Activated CD8-positive, alpha-beta memory T cell treated with anti-CD3 and anti-CD28 coated beads for 4 hours (primary cell): ENCODE measurements around the gene CADPS2.

Experiments
- DNase-seq, 2 donors: peaks; one replicate each; pipeline ENCODE4 v3.0.0-alpha.2; 2020; ENCODE audit warnings: low read depth in 2 of 2

CADPS2 gene

GRCh38 chr7:122453432-122453831 lies 432.8 kb downstream of the CADPS2 start:
- DNase-seq: no peak

GRCh38 chr7:122448893-122449589 lies 437.2 kb downstream of the CADPS2 start:
- DNase-seq: no peak

GRCh38 chr7:122442929-122443328 lies 443.3 kb downstream of the CADPS2 start:
- no peak for DNase-seq

GRCh38 chr7:122438492-122438891 lies 447.8 kb downstream of the CADPS2 start:
- no peak for DNase-seq

- no peak for DNase-seq
These were observed 448.3 kb downstream of the CADPS2 start for GRCh38 chr7:122438006-122438405.

GRCh38 chr7:122433765-122434164 lies 452.5 kb downstream of the CADPS2 start:
- no peak for DNase-seq

- no peak for DNase-seq
These were observed 455.6 kb downstream of the CADPS2 start for GRCh38 chr7:122430710-122431109.

- no peak for DNase-seq
These were observed 456.3 kb downstream of the CADPS2 start for GRCh38 chr7:122429926-122430325.

- DNase-seq: no peak
These were observed 460.5 kb downstream of the CADPS2 start for GRCh38 chr7:122425731-122426130.

- DNase-seq: no peak
These were observed 462.7 kb downstream of the CADPS2 start for GRCh38 chr7:122423591-122423990.

- DNase-seq: no peak
These were observed 469.9 kb downstream of the CADPS2 start for GRCh38 chr7:122416336-122416735.

- DNase-seq: no peak
These were observed 470.8 kb downstream of the CADPS2 start for GRCh38 chr7:122415510-122415909.

- no peak for DNase-seq
These were observed 472.9 kb downstream of the CADPS2 start for GRCh38 chr7:122413339-122413738.

GRCh38 chr7:122412883-122413282 lies 473.4 kb downstream of the CADPS2 start:
- no peak for DNase-seq

- no peak for DNase-seq
These were observed 473.8 kb downstream of the CADPS2 start for GRCh38 chr7:122412441-122412840.

- no peak for DNase-seq
These were observed 479.1 kb downstream of the CADPS2 start for GRCh38 chr7:122407195-122407594.

- no peak for DNase-seq
These were observed 483.1 kb downstream of the CADPS2 start for GRCh38 chr7:122403113-122403512.

GRCh38 chr7:122402235-122402634 lies 484.0 kb downstream of the CADPS2 start:
- DNase-seq: no peak

GRCh38 chr7:122397381-122397780 lies 488.9 kb downstream of the CADPS2 start:
- no peak for DNase-seq

GRCh38 chr7:122394512-122394911 lies 491.7 kb downstream of the CADPS2 start:
- DNase-seq: no peak

GRCh38 chr7:122384528-122384927 lies 501.7 kb downstream of the CADPS2 start:
- no peak for DNase-seq

- no peak for DNase-seq
These were observed 502.3 kb downstream of the CADPS2 start for GRCh38 chr7:122383934-122384333.

GRCh38 chr7:122380992-122381391 lies 505.3 kb downstream of the CADPS2 start:
- DNase-seq: no peak

- no peak for DNase-seq
These were observed 506.8 kb downstream of the CADPS2 start for GRCh38 chr7:122379491-122379890.
